NB4 (cell line): ENCODE results near the gene SGPP2.

ENCODE experiments used
- DNase-seq: peaks from one replicate; pipeline ENCODE4 v3.0.0; 2010; ENCODE audit warnings: low read depth
- H3K4me3 ChIP-seq: one replicate; pipeline ENCODE4 v1.5.1; 2011; ENCODE audit warnings: mild to moderate bottlenecking, low read depth, low read length, moderate library complexity
- MYC ChIP-seq: IDR thresholded peaks from 2 replicates; pipeline ENCODE4 v1.6.1; 2011; ENCODE audit warnings: low read depth, low read length
- POLR2A ChIP-seq: IDR thresholded peaks from 2 replicates; pipeline ENCODE4 v1.6.1; 2011; ENCODE audit warnings: mild to moderate bottlenecking; ENCODE audit not compliant: insufficient read length; ENCODE audit errors: extremely low read depth
- TF ChIP-seq, protein P1 (sequence below): IDR thresholded peaks from one replicate; pipeline ENCODE4 v1.5.1; 2012; ENCODE audit warnings: low read depth, low read length
- TF ChIP-seq, protein P2 (sequence below): IDR thresholded peaks from 2 replicates; pipeline ENCODE4 v1.6.1; 2011; ENCODE audit warnings: low read depth, low read length

The SGPP2 gene

DNA sequence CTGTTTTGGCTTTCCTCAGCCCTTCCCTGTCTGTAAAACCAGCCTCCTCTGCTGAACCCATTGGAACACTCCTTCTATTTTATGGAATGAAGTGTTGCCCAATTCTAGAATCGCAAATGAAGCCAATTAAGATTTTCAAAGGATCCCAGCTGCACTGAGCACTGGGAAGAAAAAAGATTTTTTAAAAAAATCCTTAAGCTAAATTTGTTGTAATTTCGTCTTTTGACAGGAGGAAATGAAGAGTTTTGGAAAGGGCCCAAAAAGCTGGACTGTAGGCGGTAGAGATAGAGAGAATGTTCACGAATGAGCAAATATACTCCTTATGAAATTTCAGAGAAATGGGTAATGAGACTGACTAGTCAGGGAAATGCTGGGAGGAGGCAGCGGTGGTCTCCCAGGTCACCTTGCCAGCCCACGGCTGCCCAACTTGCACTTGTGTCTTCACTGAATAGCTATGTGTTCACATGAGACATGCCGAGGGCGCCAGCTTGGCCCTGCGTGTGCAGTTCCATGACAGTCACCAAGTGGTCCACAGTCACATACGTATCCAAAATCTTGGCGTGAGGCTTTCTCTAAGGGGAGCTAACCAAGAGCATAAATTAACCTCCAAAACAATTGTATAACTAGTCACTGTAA is 69.9 kb downstream of the SGPP2 start:
- no peak overlapping the region for H3K4me3 ChIP-seq
- TF ChIP-seq, protein P1, sequence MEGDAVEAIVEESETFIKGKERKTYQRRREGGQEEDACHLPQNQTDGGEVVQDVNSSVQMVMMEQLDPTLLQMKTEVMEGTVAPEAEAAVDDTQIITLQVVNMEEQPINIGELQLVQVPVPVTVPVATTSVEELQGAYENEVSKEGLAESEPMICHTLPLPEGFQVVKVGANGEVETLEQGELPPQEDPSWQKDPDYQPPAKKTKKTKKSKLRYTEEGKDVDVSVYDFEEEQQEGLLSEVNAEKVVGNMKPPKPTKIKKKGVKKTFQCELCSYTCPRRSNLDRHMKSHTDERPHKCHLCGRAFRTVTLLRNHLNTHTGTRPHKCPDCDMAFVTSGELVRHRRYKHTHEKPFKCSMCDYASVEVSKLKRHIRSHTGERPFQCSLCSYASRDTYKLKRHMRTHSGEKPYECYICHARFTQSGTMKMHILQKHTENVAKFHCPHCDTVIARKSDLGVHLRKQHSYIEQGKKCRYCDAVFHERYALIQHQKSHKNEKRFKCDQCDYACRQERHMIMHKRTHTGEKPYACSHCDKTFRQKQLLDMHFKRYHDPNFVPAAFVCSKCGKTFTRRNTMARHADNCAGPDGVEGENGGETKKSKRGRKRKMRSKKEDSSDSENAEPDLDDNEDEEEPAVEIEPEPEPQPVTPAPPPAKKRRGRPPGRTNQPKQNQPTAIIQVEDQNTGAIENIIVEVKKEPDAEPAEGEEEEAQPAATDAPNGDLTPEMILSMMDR = no peak
- TF ChIP-seq, protein P2, sequence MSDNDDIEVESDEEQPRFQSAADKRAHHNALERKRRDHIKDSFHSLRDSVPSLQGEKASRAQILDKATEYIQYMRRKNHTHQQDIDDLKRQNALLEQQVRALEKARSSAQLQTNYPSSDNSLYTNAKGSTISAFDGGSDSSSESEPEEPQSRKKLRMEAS = no peak
- no peak for TF ChIP-seq MYC
- no peak for TF ChIP-seq POLR2A
- no peak for DNase-seq

DNA sequence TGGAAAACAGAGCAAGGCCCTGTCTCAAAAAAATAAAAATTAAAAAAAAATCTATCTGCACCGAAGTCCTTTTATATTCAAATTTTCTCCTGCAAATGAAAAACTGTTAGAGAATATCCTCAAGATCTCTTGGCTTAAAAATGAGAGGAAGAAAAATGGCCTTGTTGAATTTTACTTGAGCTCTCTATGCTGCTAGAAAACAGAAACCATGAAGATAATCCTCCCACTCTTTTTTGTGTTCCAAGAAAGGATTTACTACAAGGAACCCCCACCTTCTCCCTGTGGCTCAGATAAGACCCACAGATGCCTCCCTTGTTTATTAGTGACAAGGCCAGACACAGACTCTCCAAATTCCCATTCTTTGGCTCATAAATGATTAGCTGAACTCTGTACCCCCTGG is 71.0 kb downstream of the SGPP2 start:
- TF ChIP-seq, protein P1 = no peak
- TF ChIP-seq MYC = no peak
- TF ChIP-seq, protein P2 = no peak
- no peak for TF ChIP-seq POLR2A
- no peak overlapping the region for H3K4me3 ChIP-seq
- DNase-seq = no peak

DNA sequence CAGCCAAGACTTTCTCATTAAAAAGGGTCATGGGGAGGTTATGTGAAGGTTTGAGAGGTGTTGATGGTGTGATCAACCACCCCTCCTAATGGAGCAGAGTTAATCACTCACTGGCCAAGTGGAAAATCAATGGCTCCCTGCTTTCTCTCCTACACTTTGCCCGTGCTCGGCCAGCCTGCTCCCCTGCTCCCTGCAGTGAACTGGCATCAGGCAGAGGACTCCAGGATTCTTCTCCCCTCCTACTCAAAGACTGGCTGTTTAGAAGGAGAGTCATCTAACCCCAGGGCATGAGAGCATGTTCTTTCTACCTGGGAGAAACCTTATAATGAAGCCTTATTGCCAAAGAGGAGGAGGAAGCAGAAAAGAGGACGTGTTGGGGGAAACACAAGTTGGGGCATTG is 74.9 kb downstream of the SGPP2 start:
- no peak for TF ChIP-seq POLR2A
- TF ChIP-seq, protein P2 = no peak
- TF ChIP-seq MYC = no peak
- TF ChIP-seq, protein P1 = no peak
- DNase-seq = no peak
- H3K4me3 ChIP-seq = no peak overlapping the region

DNA sequence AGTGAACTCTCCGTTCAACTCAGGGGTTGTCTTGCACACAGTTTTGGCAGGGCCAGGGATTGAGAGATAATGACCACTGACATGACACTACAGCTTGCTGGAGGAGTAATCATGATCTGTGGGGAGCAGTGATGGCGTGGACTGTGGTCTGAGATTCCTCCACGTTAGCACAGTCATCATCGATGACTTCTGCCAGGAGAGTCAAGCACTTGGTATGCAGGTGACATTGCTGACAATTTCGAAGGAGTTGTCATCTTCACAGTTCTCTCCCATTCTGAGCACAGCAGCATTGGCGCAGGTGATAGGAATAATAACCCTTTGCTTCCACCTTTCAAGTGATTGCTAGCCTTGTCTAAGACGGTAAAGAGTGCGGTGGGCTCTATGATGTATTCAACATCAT is 79.8 kb downstream of the SGPP2 start:
- TF ChIP-seq POLR2A (no peak), MYC (no peak)
- TF ChIP-seq, protein P2 = no peak
- TF ChIP-seq, protein P1 = no peak
- no peak overlapping the region for H3K4me3 ChIP-seq
- no peak for DNase-seq

DNA sequence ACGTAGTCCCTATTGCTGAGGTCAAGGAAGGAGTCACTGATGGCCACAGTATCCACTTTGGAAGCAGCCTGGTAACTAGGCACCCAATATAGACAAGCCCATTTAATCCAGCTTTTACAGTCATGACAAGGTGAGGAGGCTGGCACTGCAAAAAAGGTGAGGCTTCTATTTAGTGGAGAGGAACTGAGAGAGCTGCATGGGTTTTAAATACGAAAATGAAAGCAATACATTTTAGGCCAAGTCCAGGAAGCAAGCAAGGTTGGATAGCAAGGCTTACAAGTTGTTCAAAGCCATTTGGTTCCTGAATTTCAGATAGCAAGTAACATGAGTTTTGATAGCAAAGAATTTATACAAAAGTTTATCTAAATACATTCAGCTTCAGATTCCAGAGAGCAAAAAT is 80.4 kb downstream of the SGPP2 start:
- H3K4me3 ChIP-seq = no peak overlapping the region
- TF ChIP-seq, protein P2 = no peak
- TF ChIP-seq, protein P1 = no peak
- TF ChIP-seq MYC = no peak
- TF ChIP-seq POLR2A = no peak
- DNase-seq = peak; percentile 11
